ENCODE measurements around the gene GRXCR1.

The GRXCR1 gene

GRCh38 chr4:43071069-43071468 is 178.6 kb downstream of the GRXCR1 start:
- Histone ChIP-seq H3K4me3 (ENCODE audit: low read depth, low read length, poor library complexity, severe bottlenecking) (no peak overlapping the region), H3K27me3 (ENCODE audit: insufficient read depth, low read length) (no peaks in the 10 kb centered on the region), H3K9me3 (ENCODE audit: low read length) (no peaks in the 10 kb centered on the region), H3K27ac (ENCODE audit: low read depth, low read length, poor library complexity, severe bottlenecking) (no peak overlapping the region), H3K36me3 (ENCODE audit: insufficient read depth, low read length) (no peaks in the 10 kb centered on the region), H3K4me1 (ENCODE audit: insufficient read depth, low read length, severe bottlenecking) (no peaks in the 10 kb centered on the region), H3F3A (ENCODE audit: insufficient read depth, low read length) (no peaks in the 10 kb centered on the region), H3K9ac (ENCODE audit: low read length) (no peak overlapping the region), H2AFZ (ENCODE audit: low read length) (no peak overlapping the region), H3K79me2 (ENCODE audit: insufficient read depth, low read length) (no peaks in the 10 kb centered on the region), H4K20me1 (ENCODE audit: insufficient read depth, low read length) (no peaks in the 10 kb centered on the region), H3K9me2 (ENCODE audit: low read depth, low read length) (no peaks in the 10 kb centered on the region), H3K4me2 (ENCODE audit: low read length) (no peak overlapping the region)
- TF ChIP-seq CTCF (IDR thresholded peaks at IDR 0.05; ENCODE audit: low read length), result no peak

Data from OCI-LY1 (cell line).